Panc1 (cell line): ENCODE measurements around the gene ZNF629.
A peak's percentile ranks its signal among the peaks of the same experiment; 100 is the strongest.

Source experiments
- TCF7L2 ChIP-seq: IDR thresholded peaks from 2 replicates; pipeline ENCODE4 v1.6.1; 2011; ENCODE audit warnings: mild to moderate bottlenecking, low read depth, low read length, inconsistent platforms
- TF ChIP-seq, protein P1 (sequence below): fragments of 450-650 bp; IDR thresholded peaks from 2 replicates; pipeline ENCODE4 v1.5.1; 2017; ENCODE audit warnings: mild to moderate bottlenecking

DNA sequence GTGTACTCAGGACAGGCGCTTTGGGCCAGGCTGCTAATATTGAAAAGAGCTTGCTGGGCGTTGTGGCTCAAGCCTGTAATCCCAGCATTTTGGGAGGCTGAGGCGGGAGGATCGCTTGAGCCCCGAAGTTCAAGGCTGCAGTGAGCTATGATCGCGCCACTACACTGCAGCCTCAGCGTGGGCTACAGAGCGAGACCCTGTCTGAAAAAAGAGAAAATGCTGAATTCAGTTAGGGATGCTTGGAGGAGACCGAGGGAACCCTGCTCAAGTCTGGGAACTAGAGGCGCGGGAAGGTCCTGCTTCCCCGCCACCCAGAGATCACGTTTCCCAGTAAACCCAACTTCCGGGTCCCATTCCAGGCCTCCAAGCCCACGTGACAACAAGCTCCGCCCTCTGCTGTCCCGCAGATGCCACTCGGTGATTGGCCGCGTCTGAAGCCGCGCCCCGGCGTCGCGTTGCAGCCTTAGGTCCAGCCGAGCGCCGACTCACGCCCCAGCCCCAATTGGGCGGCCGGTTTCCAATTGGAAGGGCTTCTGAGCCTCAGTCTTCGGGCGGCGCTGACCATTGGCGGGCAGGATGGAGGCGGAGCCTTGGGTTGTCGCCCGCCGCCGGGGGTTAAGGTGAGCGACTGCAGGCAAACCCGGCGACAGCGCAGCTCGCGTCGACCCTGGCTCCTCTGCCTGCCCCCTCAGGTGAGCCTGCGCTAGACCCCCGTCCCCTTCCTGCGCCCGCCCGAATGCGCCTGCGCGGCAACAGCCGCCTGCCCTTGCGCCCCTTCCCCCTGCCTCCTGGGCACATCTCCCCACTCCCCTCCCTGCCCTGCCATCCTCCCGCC, 39.0 kb downstream of the ZNF629 start, which contains the start of gene PHKG2:
- TF ChIP-seq, protein P1, sequence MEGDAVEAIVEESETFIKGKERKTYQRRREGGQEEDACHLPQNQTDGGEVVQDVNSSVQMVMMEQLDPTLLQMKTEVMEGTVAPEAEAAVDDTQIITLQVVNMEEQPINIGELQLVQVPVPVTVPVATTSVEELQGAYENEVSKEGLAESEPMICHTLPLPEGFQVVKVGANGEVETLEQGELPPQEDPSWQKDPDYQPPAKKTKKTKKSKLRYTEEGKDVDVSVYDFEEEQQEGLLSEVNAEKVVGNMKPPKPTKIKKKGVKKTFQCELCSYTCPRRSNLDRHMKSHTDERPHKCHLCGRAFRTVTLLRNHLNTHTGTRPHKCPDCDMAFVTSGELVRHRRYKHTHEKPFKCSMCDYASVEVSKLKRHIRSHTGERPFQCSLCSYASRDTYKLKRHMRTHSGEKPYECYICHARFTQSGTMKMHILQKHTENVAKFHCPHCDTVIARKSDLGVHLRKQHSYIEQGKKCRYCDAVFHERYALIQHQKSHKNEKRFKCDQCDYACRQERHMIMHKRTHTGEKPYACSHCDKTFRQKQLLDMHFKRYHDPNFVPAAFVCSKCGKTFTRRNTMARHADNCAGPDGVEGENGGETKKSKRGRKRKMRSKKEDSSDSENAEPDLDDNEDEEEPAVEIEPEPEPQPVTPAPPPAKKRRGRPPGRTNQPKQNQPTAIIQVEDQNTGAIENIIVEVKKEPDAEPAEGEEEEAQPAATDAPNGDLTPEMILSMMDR: no peak
- TF ChIP-seq TCF7L2: peak; percentile 36; the same call in 1 of the 2 replicates
